Panc1 (cell line): Measurements from ENCODE around the gene RRH. TPM values are rescaled to one million over a fixed set of nuclear protein-coding genes. Genes with fewer than 3 reads are reported as not detected.

Experiments used
- ATAC-seq: fragments of 200-7000 bp; cut with Tn5 transposase; 2 replicates; pipeline ENCODE4 v1.9.1; 2020; ENCODE audit warnings: mild to moderate bottlenecking, moderate library complexity
- BruUV-seq: library from RNA; stranded (reverse); fragments of 400-500 nt; replicated peaks from 2 replicates; lab custom pipeline; 2021; lab: Mats Ljungman, UMichigan
- CTCF ChIA-PET: fragments of 300-600 bp; sonication (Branson Sonifier 250); formaldehyde crosslinking; loops from one replicate; lab custom pipeline; 2022; ENCODE audit warnings: antibody characterized with exemption; lab: Charles Lee
- POLR2A ChIA-PET: fragments of 300-600 bp; sonication (Branson Sonifier 250); formaldehyde crosslinking; loops from one replicate; lab custom pipeline; 2022; ENCODE audit warnings: antibody characterized with exemption; lab: Charles Lee
- DNase-seq: peaks from one replicate; pipeline ENCODE4 v3.0.0-alpha.2; 2010; ENCODE audit warnings: low read depth, low spot score
- H3K27ac ChIP-seq: 2 replicates; pipeline ENCODE4 v1.5.1; 2011; ENCODE audit warnings: mild to moderate bottlenecking, low read length, inconsistent platforms
- H3K27me3 ChIP-seq: fragments of 200-500 bp; sonication (Bioruptor generic); 2 replicates; pipeline ENCODE4 v1.6.0; 2014; ENCODE audit warnings: low read length, inconsistent platforms; ENCODE audit not compliant: control insufficient read depth, insufficient read depth
- H3K36me3 ChIP-seq: fragments of 200-500 bp; sonication (Bioruptor generic); 2 replicates; pipeline ENCODE4 v1.5.1; 2014; ENCODE audit warnings: inconsistent platforms, mild to moderate bottlenecking, low read length, moderate library complexity; ENCODE audit not compliant: control insufficient read depth, insufficient read depth
- H3K4me1 ChIP-seq: 2 replicates; pipeline ENCODE4 v1.5.1; 2011; ENCODE audit warnings: inconsistent platforms, mild to moderate bottlenecking, low read length, moderate library complexity; ENCODE audit not compliant: control insufficient read depth, insufficient read depth
- H3K4me3 ChIP-seq, 2 experiments: 2 replicates each; pipeline ENCODE4 v1.5.1; 2011 to 2012; ENCODE audit warnings: low read depth in 2 of 2, low read length in 2 of 2, mild to moderate bottlenecking in 2 of 2, inconsistent platforms in 1 of 2, moderate library complexity in 1 of 2
- H3K9me3 ChIP-seq: fragments of 200-500 bp; sonication (Bioruptor generic); 2 replicates; pipeline ENCODE4 v1.5.1; 2014; ENCODE audit warnings: low read depth, mild to moderate bottlenecking, inconsistent platforms, low read length, moderate library complexity; ENCODE audit not compliant: control insufficient read depth, insufficient read depth
- CTCF ChIP-seq: fragments of 450-650 bp; IDR thresholded peaks from 2 replicates; pipeline ENCODE4 v1.5.1; 2017; ENCODE audit warnings: mild to moderate bottlenecking
- POLR2AphosphoS5 ChIP-seq: IDR thresholded peaks from 2 replicates; pipeline ENCODE4 v1.6.1; 2012; ENCODE audit warnings: mild to moderate bottlenecking, low read depth, low read length, moderate library complexity
- REST ChIP-seq, 2 experiments: IDR thresholded peaks; 2 replicates each; pipeline ENCODE4 v1.6.1; 2011 to 2012; ENCODE audit warnings: low read depth in 2 of 2, control low read depth in 1 of 2, low read length in 1 of 2, mild to moderate bottlenecking in 1 of 2, moderate library complexity in 1 of 2; ENCODE audit not compliant: insufficient read depth in 1 of 2
- SIN3A ChIP-seq: IDR thresholded peaks from 2 replicates; pipeline ENCODE4 v1.6.1; 2012; ENCODE audit warnings: low read depth, mild to moderate bottlenecking, low read length, moderate library complexity, borderline replicate concordance; ENCODE audit not compliant: insufficient read depth
- TCF7L2 ChIP-seq: IDR thresholded peaks from 2 replicates; pipeline ENCODE4 v1.6.1; 2011; ENCODE audit warnings: mild to moderate bottlenecking, low read depth, low read length, inconsistent platforms
- in situ Hi-C: cut with HindIII; loops from 2 replicates; pipeline ENCODE4 v1.10.0; 2016; ENCODE audit warnings: low sequenced_read_pairs, low pct_unique_long_range_greater_than_20kb
- intact Hi-C: fragments of 100-400 bp; cut with micrococcal nuclease; formaldehyde crosslinking; loops from one replicate; pipeline ENCODE4 v1.10.0; 2022; ENCODE audit not compliant: unreplicated experiment
- total RNA-seq: library from RNA; stranded (reverse); gene quantifications from one replicate; pipeline ENCODE4 v1.2.1, GENCODE V29; 2021; ENCODE audit not compliant: unreplicated experiment

The RRH gene
- total RNA-seq, 1 experiment from 2014 or later = 0.15 TPM

DNA sequence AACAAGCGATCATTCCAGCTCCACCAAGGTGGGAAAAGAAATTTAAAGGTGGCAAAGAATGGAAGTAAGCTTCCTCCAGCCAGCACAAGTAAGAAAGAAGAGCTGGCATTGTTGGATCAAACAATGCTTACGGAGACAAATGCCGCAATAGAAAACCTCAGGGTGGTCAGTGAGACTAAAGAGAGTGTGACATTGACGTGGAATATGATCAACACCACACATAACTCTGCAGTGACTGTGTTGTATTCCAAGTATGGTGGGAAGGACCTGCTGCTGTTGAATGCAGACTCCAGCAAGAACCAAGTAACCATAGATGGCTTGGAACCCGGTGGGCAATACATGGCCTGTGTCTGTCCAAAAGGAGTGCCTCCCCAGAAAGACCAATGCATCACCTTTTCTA, 42.3 kb downstream of the RRH start:
- TF ChIP-seq POLR2AphosphoS5 (no peak), REST (IDR thresholded peaks at IDR 0.05; ENCODE audit: insufficient read depth in 1 of 2, low read depth in 2 of 2, low read length in 1 of 2) (no peak), CTCF (no peak), SIN3A (no peak), TCF7L2 (no peak)
- Histone ChIP-seq H3K4me3 (no peak overlapping the region), H3K27me3 (no peaks in the 10 kb centered on the region), H3K36me3 (no peaks in the 10 kb centered on the region), H3K9me3 (no peaks in the 10 kb centered on the region), H3K4me1 (no peaks in the 10 kb centered on the region), H3K27ac (no peak overlapping the region)
- BruUV-seq = no TSS peak
- POLR2A ChIA-PET = no interaction called here
- intact Hi-C loops (no loop called here), in situ Hi-C loops (no loop called here)
- ATAC-seq (no peak), DNase-seq (no peak)
- CTCF ChIA-PET = no interaction called here

DNA sequence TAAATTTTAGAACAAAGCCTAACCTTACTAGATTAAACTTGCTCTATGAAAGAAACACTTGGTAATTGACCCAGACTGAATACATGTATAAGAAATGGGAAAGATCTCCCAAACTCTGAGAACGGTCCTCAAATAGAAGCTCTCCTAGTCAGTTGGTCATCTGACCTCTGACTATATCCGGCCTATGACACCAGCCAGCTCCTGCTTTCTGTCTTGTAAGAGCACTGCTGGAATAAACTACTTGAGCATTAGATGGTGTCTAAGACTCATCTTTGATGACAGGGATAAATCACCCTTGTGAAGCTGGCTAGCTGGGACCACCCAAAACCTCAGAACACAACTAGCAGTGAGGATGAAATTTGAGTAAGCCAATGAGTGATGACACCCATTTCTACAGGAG, 44.3 kb downstream of the RRH start:
- H3K4me1 ChIP-seq = no peaks in the 10 kb centered on the region
- no peaks in the 10 kb centered on the region for H3K9me3 ChIP-seq
- H3K27ac ChIP-seq = no peak overlapping the region
- in situ Hi-C loops = no loop called here
- BruUV-seq = no TSS peak
- H3K36me3 ChIP-seq = no peaks in the 10 kb centered on the region
- DNase-seq (no peak), ATAC-seq (no peak)
- intact Hi-C loops = no loop called here
- TF ChIP-seq CTCF = no peak
- H3K27me3 ChIP-seq = no peaks in the 10 kb centered on the region
- POLR2A ChIA-PET = no interaction called here
- CTCF ChIA-PET = no interaction called here
- no peak overlapping the region for H3K4me3 ChIP-seq
